ENCODE results near the gene GPS1.

The GPS1 gene

GRCh38 chr17:82029990-82030469, 21.7 kb upstream of the GPS1 start:
- Histone ChIP-seq H3K27me3 (no peaks in the 10 kb centered on the region), H3K4me3 (ENCODE audit: low read depth, low read length) (no peak overlapping the region; the same call in 1 of the 2 replicates), H3K4me1 (no peaks in the 10 kb centered on the region), H3K9me3 (no peaks in the 10 kb centered on the region), H3K36me3 (no peaks in the 10 kb centered on the region)
- no peak for DNase-seq
- TF ChIP-seq CTCF (IDR thresholded peaks at IDR 0.05; ENCODE audit: low read depth, low read length), result no peak

- peak; percentile 93 for DNase-seq
Observed at GRCh38 chr17:82030470-82031302, 21.0 kb upstream of the GPS1 start.

GRCh38 chr17:82031303-82031884, 20.3 kb upstream of the GPS1 start, which contains the start of gene RAC3:
RAC3 (plus strand) TSS chr17:82031678; CDS start chr17:82031762, 84 bp downstream.
- Histone ChIP-seq H3K4me3 (ENCODE audit: low read depth, low read length) (peak within 1 kb of the TSS; percentile 69), H3K4me1 (no peaks in the 10 kb centered on the region), H3K27me3 (no peaks in the 10 kb centered on the region), H3K9me3 (no peaks in the 10 kb centered on the region), H3K36me3 (0 out of 2 replicates have a peak, but pooled peaks cover 2% of the 10 kb centered on the region)
- TF ChIP-seq CTCF (IDR thresholded peaks at IDR 0.05; ENCODE audit: low read depth, low read length), result no peak
- peak; percentile 72 for DNase-seq

More at GRCh38 chr17:82030470-82031302, 21.0 kb upstream of the GPS1 start:
- TF ChIP-seq CTCF (IDR thresholded peaks at IDR 0.05; ENCODE audit: low read depth, low read length), result peak; percentile 45
- Histone ChIP-seq H3K4me1 (no peaks in the 10 kb centered on the region), H3K27me3 (no peaks in the 10 kb centered on the region), H3K9me3 (no peaks in the 10 kb centered on the region), H3K36me3 (no peaks in the 10 kb centered on the region), H3K4me3 (ENCODE audit: low read depth, low read length) (peak overlapping the region; percentile 66)

GRCh38 chr17:82031885-82032627, 19.6 kb upstream of the GPS1 start:
- Histone ChIP-seq H3K9me3 (no peaks in the 10 kb centered on the region), H3K4me3 (ENCODE audit: low read depth, low read length) (peak overlapping the region; percentile 69), H3K27me3 (no peaks in the 10 kb centered on the region), H3K4me1 (no peaks in the 10 kb centered on the region), H3K36me3 (0 out of 2 replicates have a peak, but pooled peaks cover 2% of the 10 kb centered on the region)
- no peak for TF ChIP-seq CTCF (IDR thresholded peaks at IDR 0.05; ENCODE audit: low read depth, low read length)
- DNase-seq, result no peak

- no peak overlapping the region for H3K4me3 ChIP-seq (ENCODE audit: low read depth, low read length)
- no peaks in the 10 kb centered on the region; the same call in 1 of the 2 replicates for H3K4me1 ChIP-seq
- no peak for TF ChIP-seq CTCF (IDR thresholded peaks at IDR 0.05; ENCODE audit: low read depth, low read length)
- no peaks in the 10 kb centered on the region for H3K9me3 ChIP-seq
- DNase-seq, result no peak
- H3K36me3 ChIP-seq, result 0 out of 2 replicates have a peak, but pooled peaks cover 2% of the 10 kb centered on the region
- no peaks in the 10 kb centered on the region for H3K27me3 ChIP-seq
Observed at GRCh38 chr17:82033359-82034085, 18.2 kb upstream of the GPS1 start.

All from BE2C (cell line).